GM21717 (cell line): Measurements from ENCODE around the gene LCOR.
"Not testable (repeated sequence)": the region's sequence is repeated elsewhere in the genome, so short reads cannot be mapped to it uniquely, and the experiment has no call there.

ENCODE experiments used
- ATAC-seq: cut with Tn5 transposase; IDR thresholded peaks from one replicate; pipeline ENCODE4 v1.9.1; 2021; ENCODE audit warnings: mild to moderate bottlenecking, moderate library complexity; ENCODE audit not compliant: unreplicated experiment

Gene LCOR

DNA sequence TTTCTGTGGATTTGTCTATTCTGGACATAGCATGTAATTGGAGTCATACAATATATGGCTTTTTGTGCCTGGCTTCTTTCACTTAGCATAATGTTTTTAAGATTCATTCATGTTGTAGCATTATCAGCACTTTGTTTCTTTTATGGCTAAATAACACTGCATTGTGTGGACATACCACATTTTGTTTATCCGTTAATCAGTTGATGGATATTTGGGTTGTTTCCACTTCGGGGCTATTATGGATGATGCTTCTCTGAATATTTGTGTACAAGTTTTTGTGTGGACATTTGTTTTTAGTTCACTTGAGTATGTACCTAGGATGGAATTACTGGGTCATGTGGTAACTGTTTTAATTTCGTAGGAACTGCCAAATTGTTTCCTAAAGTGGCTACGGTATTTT is 6.4 kb downstream of the LCOR start:
- ATAC-seq = no peak

- no peak for ATAC-seq
These were observed 8.9 kb downstream of the LCOR start for GRCh38 chr10:96840841-96841518.

GRCh38 chr10:96842896-96843723 is 11.0 kb downstream of the LCOR start:
- ATAC-seq = no peak

DNA sequence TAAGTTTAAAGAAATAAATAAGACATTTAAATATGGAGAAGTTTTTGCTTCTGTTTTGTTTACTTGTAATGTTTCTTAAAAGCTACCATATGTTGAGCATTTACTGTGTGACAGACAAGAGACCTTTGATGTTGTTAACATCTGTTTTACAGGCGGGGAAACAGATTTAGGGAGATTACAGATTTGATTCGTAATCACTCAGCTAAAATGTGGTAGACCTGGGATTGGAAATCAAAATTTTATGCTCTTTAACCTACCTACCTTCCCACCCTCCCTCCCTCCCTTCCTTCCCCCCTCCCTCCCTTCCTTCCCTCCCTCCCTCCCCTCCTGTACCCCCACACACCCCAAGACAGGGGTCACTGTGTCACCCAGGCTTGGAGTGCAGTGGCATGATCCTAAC is 11.7 kb downstream of the LCOR start:
- ATAC-seq = no peak

DNA sequence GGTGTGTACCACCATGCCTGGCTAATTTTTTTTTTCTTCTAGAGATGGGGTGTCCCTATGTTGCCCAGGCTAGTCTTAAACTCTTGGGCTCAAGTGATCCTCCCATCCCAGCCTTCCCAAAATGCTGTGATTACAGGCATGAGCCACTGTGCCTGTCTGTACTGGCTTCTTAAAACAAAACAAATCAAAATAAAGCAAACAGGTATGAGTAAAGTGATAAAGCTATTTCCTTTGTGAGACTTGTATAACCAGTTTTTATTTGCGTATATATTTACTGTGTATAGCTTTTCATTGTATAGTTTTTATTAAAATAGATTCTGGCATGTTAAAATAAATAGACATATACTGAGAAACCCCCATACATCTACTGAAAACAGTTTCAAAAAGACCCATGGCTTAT is 14.3 kb downstream of the LCOR start:
- ATAC-seq = no peak

DNA sequence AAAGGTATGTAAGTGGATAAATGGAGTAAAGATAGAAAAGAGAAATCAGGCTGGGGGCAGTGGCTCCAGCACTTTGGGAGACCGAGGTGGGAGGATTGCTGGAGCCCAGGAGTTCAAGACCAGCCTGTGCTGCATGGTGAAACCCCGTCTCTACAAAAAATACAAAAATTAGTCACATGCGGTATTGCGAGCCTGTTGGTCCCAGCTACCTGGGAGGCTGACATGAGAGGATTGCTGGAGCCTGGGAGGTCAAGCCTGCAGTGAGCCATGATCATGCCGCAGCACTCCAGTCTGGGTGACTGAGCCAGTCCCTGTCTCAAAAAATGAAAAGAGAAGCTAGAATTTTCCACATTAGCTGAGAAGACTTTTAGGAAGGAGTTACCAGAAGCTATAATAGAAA is 14.8 kb downstream of the LCOR start:
- ATAC-seq = no peak

- not testable (repeated sequence) for ATAC-seq
These were observed 15.3 kb downstream of the LCOR start for GRCh38 chr10:96847356-96847755.

- ATAC-seq = no peak
These were observed 18.0 kb downstream of the LCOR start for GRCh38 chr10:96850113-96850512.

GRCh38 chr10:96850825-96851224 is 18.7 kb downstream of the LCOR start:
- ATAC-seq = no peak

DNA sequence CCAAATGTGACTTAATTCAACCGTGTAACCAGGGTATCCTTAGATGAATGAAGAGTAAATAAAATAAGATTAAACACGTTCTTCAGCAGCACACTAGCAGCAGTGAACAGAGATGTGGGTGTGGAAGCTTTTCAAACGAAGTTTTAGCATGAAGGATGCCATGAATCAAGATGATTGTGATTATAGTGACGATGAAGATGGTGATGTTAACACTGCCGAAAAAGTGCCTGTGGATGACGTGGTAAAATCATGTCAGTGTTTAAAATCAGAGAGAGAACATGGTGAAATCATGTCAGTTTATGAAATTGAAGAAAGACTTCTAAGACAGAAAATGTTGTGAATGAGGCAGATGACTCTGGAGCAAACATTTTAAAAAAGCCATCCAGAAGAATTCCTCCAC is 19.2 kb downstream of the LCOR start:
- no peak for ATAC-seq

DNA sequence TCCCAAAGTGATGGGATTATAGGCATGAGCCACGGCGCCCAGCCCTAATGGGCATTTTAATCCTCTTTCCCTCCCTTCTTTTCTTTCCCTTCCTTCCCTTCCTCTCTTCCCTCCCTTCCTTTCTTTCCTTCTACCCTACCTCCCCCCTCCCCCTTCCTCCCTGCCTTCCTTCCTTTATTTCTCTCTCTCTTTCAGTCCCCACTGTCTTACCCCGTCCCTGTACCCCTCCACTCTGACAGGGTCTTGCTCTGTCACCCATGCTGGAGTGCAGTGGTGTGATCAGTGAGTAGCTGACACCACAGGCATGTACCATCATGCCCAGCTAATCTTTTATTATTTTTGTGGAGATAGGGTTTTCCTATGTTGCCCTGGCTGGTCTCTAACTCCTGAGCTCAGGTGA is 24.2 kb downstream of the LCOR start:
- ATAC-seq = no peak

GRCh38 chr10:96857301-96858012 is 25.4 kb downstream of the LCOR start:
- ATAC-seq = no peak

- ATAC-seq = no peak
These were observed 26.1 kb downstream of the LCOR start for GRCh38 chr10:96858038-96858705.

DNA sequence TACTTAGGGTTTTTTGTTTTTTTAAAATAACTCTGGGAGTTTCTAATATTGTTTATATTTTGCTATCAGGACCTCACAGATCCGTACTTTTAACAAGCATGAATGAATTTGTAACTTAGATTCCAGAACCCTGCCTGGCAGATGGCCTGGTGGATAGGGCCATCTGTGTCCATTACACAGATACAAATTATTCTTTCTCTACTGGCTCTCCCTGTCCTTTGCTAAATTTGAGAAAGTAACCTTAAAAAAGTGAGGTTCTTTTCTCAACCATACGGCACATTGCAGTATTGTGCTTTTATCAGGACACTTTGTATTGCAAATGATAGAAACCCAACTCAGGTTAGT is 26.6 kb downstream of the LCOR start:
- no peak for ATAC-seq

DNA sequence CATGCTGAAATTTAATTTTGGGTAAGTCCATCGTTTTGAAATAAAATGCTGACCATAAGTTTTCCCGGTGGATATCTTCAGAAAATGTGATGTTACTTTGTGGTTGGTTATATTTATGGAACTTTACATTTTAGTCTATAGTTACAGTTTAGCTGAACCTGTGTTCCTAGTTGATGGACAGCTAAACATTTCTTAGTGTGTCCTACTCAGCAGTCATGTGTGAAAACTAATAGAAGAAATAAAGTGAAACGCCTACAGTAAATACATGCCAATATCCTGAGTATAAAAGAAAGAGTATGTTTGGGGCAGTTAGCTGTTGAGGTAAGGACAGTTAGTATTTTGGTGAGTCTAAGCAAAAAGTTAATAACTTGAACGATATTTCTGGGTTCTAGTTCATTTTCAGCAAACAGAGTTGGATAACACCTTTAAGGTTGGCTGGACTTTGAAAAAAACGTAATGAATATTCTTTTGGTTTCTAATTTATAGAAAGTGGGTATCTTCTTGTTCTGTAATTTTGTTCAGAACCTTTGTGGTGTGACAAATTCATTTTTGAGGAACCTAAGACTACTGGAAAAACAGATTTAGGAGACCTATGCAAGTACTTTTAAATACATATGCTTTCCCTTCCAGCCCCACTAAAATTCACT is 28.7 kb downstream of the LCOR start:
- ATAC-seq = no peak

GRCh38 chr10:96863922-96864543 is 31.9 kb downstream of the LCOR start:
- no peak for ATAC-seq

- ATAC-seq = no peak
These were observed 41.0 kb downstream of the LCOR start for GRCh38 chr10:96873086-96873485.

DNA sequence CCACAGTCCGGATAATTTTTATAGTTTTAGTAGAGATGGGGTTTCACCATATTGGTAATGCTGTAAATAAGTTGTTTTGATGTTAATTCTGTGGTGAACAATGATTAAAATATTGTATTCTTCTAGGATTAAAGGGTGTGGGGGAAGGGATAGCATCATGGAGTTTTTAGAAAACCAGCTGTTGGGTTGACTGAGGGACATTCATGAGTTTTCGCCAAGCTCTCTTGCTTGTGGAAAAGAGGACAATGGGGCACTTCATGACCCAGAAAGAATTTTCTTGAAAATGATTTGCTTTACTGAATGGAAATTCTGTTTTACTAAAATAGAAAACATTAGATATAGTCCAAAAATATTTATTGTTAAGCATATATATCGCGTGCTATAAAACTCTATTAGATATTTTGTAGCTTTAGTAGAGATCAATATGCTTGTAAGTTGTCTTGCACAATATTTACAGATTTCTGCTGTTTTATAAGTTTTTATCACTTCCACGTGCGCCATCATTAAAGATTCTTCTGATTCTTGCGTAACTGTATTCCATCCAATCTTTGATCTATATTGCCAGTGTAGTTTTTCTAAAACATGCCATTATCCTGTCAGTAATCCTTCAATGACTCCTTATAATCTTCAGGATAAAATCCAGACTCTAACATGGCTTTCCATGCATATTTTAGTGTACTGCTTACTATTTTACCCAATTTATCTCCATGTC is 41.8 kb downstream of the LCOR start:
- no peak for ATAC-seq

DNA sequence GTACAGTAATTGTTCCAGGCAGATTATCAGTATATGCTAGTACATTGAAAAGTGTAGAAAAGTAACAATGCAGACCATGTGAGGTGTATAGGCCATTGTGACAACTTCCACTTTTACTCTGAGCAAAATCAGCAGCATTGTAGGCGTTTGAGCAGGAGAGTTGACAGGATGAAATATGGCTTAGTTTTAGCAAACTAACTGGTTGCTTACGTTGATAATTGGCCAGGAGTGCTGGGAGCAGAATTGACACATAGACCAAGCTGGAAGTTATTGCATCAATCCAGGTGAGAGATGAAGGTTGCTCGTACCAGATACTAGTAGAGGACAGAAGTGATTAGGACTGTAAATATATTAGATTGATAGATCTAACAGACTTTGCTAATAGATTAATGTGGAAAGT is 46.0 kb downstream of the LCOR start:
- ATAC-seq = no peak

DNA sequence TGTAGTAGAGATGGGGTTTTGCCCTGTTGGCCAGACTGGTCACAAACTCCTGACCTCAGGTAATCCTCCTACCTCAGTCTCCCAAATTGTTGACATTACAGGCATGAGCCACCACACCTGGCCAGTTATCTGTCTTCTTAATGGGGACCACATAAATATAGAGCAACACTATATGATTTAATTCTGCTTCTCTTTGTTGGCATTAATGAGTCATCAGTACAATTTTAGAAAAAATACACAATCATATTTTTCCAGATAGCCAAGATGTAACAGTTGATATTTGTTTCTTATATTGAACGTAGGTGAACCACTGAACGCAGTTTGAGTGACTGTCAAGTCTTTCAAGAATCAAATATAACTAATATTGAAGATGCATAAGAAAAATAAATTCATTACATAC is 48.5 kb downstream of the LCOR start:
- ATAC-seq = no peak
